RWPE2 (cell line): ENCODE results near the gene TM9SF4.
A peak's percentile ranks its signal among the peaks of the same experiment; 100 is the strongest.

Source experiments
- ATAC-seq: fragments of 200-7000 bp; cut with Tn5 transposase; 3 replicates; pipeline ENCODE4 v1.9.1; 2021; ENCODE audit warnings: low read depth
- DNase-seq: peaks from one replicate; pipeline ENCODE4 v3.0.0-alpha.2; 2020; ENCODE audit warnings: low spot score
- H3K27ac ChIP-seq: fragments of 450-650 bp; 2 replicates; pipeline ENCODE4 v1.5.1; 2017; ENCODE audit warnings: mild to moderate bottlenecking; ENCODE audit not compliant: poor library complexity, severe bottlenecking
- H3K27me3 ChIP-seq: fragments of 250-450 bp; sonication (Bioruptor Pico); 2 replicates; pipeline ENCODE4 v1.5.1; 2021; ENCODE audit warnings: mild to moderate bottlenecking, moderate library complexity; ENCODE audit not compliant: insufficient read depth, poor library complexity, severe bottlenecking
- H3K36me3 ChIP-seq: fragments of 250-450 bp; sonication (Bioruptor Pico); 2 replicates; pipeline ENCODE4 v1.5.1; 2020; ENCODE audit warnings: low read depth, mild to moderate bottlenecking, moderate library complexity
- H3K4me1 ChIP-seq: fragments of 250-450 bp; sonication (Bioruptor Pico); 2 replicates; pipeline ENCODE4 v1.5.1; 2021; ENCODE audit warnings: mild to moderate bottlenecking, moderate library complexity; ENCODE audit not compliant: insufficient read depth, poor library complexity, severe bottlenecking
- H3K4me3 ChIP-seq: fragments of 250-450 bp; sonication (Bioruptor Pico); 2 replicates; pipeline ENCODE4 v1.5.1; 2021; ENCODE audit warnings: mild to moderate bottlenecking, moderate library complexity; ENCODE audit not compliant: severe bottlenecking
- H3K9me3 ChIP-seq: fragments of 250-450 bp; sonication (Bioruptor Pico); 2 replicates; pipeline ENCODE4 v1.5.1; 2021; ENCODE audit warnings: mild to moderate bottlenecking, moderate library complexity; ENCODE audit not compliant: severe bottlenecking
- TF ChIP-seq, protein P1 (sequence below): fragments of 450-650 bp; IDR thresholded peaks from one replicate; pipeline ENCODE4 v1.5.1; 2017; ENCODE audit warnings: mild to moderate bottlenecking, moderate library complexity; ENCODE audit not compliant: poor library complexity, severe bottlenecking

The TM9SF4 gene

DNA sequence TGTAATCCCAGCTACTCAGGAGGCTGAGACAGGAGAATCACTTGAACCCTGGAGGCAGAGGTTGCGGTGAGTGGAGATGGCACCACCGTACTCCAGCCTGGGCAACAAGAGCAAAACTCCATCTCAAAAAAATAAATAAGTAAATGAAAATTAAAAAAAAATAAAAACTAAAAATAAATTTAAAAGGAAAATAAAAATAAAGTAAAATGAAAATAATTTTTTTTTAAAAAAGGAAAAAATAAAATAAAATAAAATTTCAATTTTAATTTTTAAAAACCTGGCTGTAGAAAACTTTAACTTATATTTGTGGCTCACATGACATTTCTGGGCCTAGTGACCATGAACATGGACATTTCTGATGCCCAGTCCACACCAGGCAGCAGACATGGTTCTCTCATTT is 41.3 kb upstream of the TM9SF4 start:
- Histone ChIP-seq H3K9me3 (no peaks in the 10 kb centered on the region), H3K27ac (no peak overlapping the region), H3K4me3 (no peak overlapping the region), H3K4me1 (no peaks in the 10 kb centered on the region), H3K36me3 (no peaks in the 10 kb centered on the region), H3K27me3 (no peaks in the 10 kb centered on the region)
- TF ChIP-seq, protein P1, sequence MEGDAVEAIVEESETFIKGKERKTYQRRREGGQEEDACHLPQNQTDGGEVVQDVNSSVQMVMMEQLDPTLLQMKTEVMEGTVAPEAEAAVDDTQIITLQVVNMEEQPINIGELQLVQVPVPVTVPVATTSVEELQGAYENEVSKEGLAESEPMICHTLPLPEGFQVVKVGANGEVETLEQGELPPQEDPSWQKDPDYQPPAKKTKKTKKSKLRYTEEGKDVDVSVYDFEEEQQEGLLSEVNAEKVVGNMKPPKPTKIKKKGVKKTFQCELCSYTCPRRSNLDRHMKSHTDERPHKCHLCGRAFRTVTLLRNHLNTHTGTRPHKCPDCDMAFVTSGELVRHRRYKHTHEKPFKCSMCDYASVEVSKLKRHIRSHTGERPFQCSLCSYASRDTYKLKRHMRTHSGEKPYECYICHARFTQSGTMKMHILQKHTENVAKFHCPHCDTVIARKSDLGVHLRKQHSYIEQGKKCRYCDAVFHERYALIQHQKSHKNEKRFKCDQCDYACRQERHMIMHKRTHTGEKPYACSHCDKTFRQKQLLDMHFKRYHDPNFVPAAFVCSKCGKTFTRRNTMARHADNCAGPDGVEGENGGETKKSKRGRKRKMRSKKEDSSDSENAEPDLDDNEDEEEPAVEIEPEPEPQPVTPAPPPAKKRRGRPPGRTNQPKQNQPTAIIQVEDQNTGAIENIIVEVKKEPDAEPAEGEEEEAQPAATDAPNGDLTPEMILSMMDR: no peak
- no peak for ATAC-seq
- DNase-seq: peak; percentile 36

DNA sequence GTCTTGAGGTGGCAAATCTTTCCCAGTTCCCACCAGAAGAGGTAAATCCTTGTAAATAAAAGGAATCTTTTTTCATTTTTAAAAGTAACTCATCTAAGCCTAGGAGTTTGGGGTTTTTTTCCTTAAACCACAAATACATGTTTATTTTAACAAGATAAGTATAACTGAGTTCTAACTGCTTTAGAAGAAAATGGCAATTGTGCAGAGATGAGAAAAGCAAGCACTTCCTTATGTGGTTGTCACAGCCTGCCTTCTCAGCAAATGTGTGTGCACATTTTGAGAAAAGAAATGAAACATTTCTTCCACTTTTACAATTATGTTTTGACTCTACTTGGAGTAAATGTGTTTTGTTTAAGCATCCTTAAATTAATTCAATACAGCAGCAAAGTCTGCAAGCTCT is 39.8 kb upstream of the TM9SF4 start:
- DNase-seq (no peak), ATAC-seq (no peak)
- no peaks in the 10 kb centered on the region for H3K9me3 ChIP-seq
- H3K36me3 ChIP-seq: no peaks in the 10 kb centered on the region
- peaks cover 2% of the 10 kb centered on the region for H3K27me3 ChIP-seq
- no peaks in the 10 kb centered on the region for H3K4me1 ChIP-seq
- H3K27ac ChIP-seq: no peak overlapping the region
- TF ChIP-seq, protein P1: no peak
- H3K4me3 ChIP-seq: no peak overlapping the region

DNA sequence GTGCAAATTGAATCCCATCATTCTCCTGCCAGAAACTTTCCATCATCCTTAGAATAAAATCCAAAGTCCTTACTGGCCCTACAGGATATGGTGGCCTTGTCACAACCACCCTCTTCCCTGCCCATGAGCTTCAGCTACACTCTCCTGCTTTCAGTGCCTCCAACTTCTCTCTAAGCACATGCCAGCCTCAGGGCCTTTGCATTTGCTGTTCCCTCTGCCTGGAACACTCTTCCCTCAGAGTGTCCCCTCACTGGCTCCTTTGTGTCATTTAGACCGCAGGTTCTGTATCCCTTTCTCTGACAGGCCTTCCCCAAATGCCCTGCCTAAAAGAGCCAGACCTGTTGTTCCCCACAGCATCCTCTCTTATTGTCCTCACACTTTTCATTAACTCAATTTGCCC is 39.2 kb upstream of the TM9SF4 start:
- no peaks in the 10 kb centered on the region for H3K9me3 ChIP-seq
- no peak for ATAC-seq
- no peaks in the 10 kb centered on the region for H3K36me3 ChIP-seq
- TF ChIP-seq, protein P1: no peak
- no peak for DNase-seq
- peaks cover 5% of the 10 kb centered on the region for H3K27me3 ChIP-seq
- H3K4me3 ChIP-seq: no peak overlapping the region
- no peaks in the 10 kb centered on the region for H3K4me1 ChIP-seq
- no peak overlapping the region for H3K27ac ChIP-seq

DNA sequence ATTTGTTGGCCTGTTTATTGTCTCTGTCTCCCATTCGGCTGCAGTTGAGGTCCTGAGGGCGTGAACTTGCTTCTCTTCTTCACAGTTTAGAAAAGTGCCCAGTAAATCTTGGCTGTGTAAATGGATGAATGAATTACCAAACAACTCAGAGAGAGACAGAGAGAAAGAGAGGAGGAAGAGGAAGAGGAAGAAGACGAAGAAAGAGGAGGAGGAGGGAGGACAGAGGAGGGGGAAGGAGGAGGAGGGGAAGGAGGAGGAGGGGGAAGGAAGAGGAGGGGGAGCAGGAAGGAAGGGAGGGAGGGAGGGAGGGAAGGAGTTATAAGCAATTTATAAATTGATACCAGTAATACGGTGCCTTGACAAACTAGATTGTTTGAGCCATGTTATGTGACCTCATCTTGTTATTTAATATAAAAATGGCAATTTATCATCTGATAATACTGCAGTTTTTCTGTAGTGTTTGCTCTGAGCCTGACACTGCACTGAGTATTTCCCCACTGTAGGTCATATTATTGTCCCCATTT is 38.8 kb upstream of the TM9SF4 start:
- DNase-seq (no peak), ATAC-seq (no peak)
- H3K36me3 ChIP-seq: no peaks in the 10 kb centered on the region
- TF ChIP-seq, protein P1: no peak
- H3K9me3 ChIP-seq: no peaks in the 10 kb centered on the region
- H3K27ac ChIP-seq: no peak overlapping the region
- no peak overlapping the region for H3K4me3 ChIP-seq
- peaks cover 5% of the 10 kb centered on the region for H3K27me3 ChIP-seq
- no peaks in the 10 kb centered on the region for H3K4me1 ChIP-seq

DNA sequence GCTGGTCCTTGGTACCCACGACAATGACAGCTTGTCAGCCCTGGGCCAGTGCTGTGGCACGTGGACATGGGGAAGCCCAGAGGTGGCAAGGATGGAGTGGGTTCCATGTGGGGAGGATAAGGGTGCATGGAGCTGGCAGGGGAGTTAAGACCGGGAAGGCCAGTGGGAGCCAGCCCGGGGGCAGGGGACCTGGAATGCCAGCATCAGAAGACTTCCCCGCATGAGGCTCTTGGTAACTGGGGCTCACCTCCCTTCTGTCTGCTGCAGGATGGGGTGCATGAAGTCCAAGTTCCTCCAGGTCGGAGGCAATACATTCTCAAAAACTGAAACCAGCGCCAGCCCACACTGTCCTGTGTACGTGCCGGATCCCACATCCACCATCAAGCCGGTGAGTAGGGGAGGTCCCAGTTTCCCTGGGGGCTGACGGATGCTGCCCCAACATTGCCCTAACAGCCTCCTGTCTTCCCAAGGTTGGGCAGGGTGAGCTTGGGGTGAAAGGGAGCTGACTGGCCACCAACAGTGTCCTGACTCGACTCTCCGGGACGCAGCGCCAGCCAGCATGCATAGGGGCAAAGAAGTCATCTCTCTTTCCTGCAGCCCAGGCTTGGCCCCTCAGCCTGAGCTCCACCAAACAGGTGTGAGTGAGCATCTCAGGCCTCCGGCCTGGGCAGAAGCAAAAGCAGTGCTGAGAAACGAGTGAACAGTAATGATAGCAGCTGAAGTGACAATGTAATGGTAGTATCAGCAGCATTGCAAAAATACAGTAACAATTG is 37.9 kb upstream of the TM9SF4 start:
- Histone ChIP-seq H3K27ac (no peak overlapping the region), H3K36me3 (no peaks in the 10 kb centered on the region), H3K4me1 (no peaks in the 10 kb centered on the region), H3K4me3 (no peak overlapping the region), H3K9me3 (no peaks in the 10 kb centered on the region), H3K27me3 (peaks cover 5% of the 10 kb centered on the region)
- DNase-seq (no peak), ATAC-seq (no peak)
- TF ChIP-seq, protein P1: no peak
